HepG2 (cell line): ENCODE data around the gene LILRB2. TPM values are rescaled to one million over a fixed set of nuclear protein-coding genes. Genes with fewer than 3 reads are reported as not detected.

Experiments used
- ARNT2 ChIP-seq: sonication (generic); formaldehyde crosslinking; IDR thresholded peaks from 2 replicates; pipeline ENCODE4 v1.8.0; 2022; ENCODE audit warnings: mild to moderate bottlenecking, low read depth, missing genetic modification reagents, moderate library complexity
- ARNTL ChIP-seq: sonication (generic); formaldehyde crosslinking; IDR thresholded peaks from 2 replicates; pipeline ENCODE4 v1.4.0; 2020; ENCODE audit warnings: mild to moderate bottlenecking, missing genetic modification reagents
- ASH2L ChIP-seq: fragments of 300-600, 200-600 bp; sonication (generic); IDR thresholded peaks from 2 replicates; pipeline ENCODE4 v1.7.0; 2017; ENCODE audit warnings: low read depth, mild to moderate bottlenecking, moderate library complexity, mixed read lengths, low read length; ENCODE audit not compliant: insufficient read length
- GABPA ChIP-seq, 2 experiments: IDR thresholded peaks; 2 replicates each; pipeline ENCODE4 v1.6.1; 2011 to 2016; ENCODE audit warnings: low read depth in 2 of 2, low read length in 1 of 2, missing biosample characterization in 1 of 2, missing genetic modification characterization in 1 of 2
- JDP2 ChIP-seq: sonication (generic); formaldehyde crosslinking; IDR thresholded peaks from 2 replicates; pipeline ENCODE4 v1.8.1; 2022; ENCODE audit warnings: missing genetic modification reagents, borderline replicate concordance
- JUND ChIP-seq: sonication (generic); formaldehyde crosslinking; IDR thresholded peaks from 2 replicates; pipeline ENCODE4 v1.8.0; 2022; ENCODE audit warnings: mild to moderate bottlenecking, missing genetic modification reagents
- KLF11 ChIP-seq: IDR thresholded peaks from 2 replicates; pipeline ENCODE4 v1.6.1; 2016; ENCODE audit warnings: missing compliant biosample characterization
- KMT2A ChIP-seq: sonication (generic); formaldehyde crosslinking; IDR thresholded peaks from 2 replicates; pipeline ENCODE4 v1.4.0; 2020; ENCODE audit warnings: missing genetic modification reagents
- MATR3 ChIP-seq: sonication (generic); formaldehyde crosslinking; IDR thresholded peaks from 2 replicates; pipeline ENCODE4 v1.4.0; 2020; ENCODE audit warnings: missing genetic modification reagents
- MTF1 ChIP-seq: sonication (generic); formaldehyde crosslinking; IDR thresholded peaks from 2 replicates; pipeline ENCODE4 v1.5.0; 2020; ENCODE audit warnings: missing genetic modification reagents
- MYC ChIP-seq: sonication (generic); formaldehyde crosslinking; IDR thresholded peaks from 2 replicates; pipeline ENCODE4 v1.9.0; 2021; ENCODE audit warnings: missing genetic modification reagents, borderline replicate concordance
- NR1H2 ChIP-seq: sonication (generic); formaldehyde crosslinking; IDR thresholded peaks from 2 replicates; pipeline ENCODE4 v1.8.1; 2022; ENCODE audit warnings: low read depth, missing genetic modification reagents, borderline replicate concordance
- NR2C2 ChIP-seq: sonication (generic); formaldehyde crosslinking; IDR thresholded peaks from 2 replicates; pipeline ENCODE4 v1.4.0; 2020; ENCODE audit warnings: missing genetic modification reagents, mild to moderate bottlenecking, moderate library complexity, borderline replicate concordance
- NR2F6 ChIP-seq, 2 experiments: IDR thresholded peaks; 2 replicates each; pipeline ENCODE4 v1.6.1; 2016; ENCODE audit warnings: antibody characterized with exemption in 1 of 2, mild to moderate bottlenecking in 1 of 2
- PAWR ChIP-seq: sonication (generic); formaldehyde crosslinking; IDR thresholded peaks from 2 replicates; pipeline ENCODE4 v1.4.0; 2020; ENCODE audit warnings: missing genetic modification reagents, mild to moderate bottlenecking, borderline replicate concordance
- PPARG ChIP-seq: conservative IDR thresholded peaks from 2 replicates; pipeline ENCODE4 v1.6.1; 2016; ENCODE audit warnings: missing biosample characterization, missing genetic modification reagents
- SP1 ChIP-seq, 2 experiments: fragments of 450-650 bp in 1 of 2; sonication (generic) in 1 of 2; formaldehyde crosslinking in 1 of 2; IDR thresholded peaks; 2 replicates each; pipeline versions ENCODE4 v1.4.0 to v1.6.1; 2016 to 2020; ENCODE audit warnings: missing genetic modification reagents in 1 of 2
- TARDBP ChIP-seq: sonication (generic); formaldehyde crosslinking; IDR thresholded peaks from 2 replicates; pipeline ENCODE4 v1.8.0; 2022; ENCODE audit warnings: mild to moderate bottlenecking, missing genetic modification reagents
- ZFP36 ChIP-seq: fragments of 150-350 bp; IDR thresholded peaks from 2 replicates; pipeline ENCODE4 v1.6.1; 2018; ENCODE audit warnings: borderline replicate concordance, low read length, low read depth; ENCODE audit not compliant: partially characterized antibody
- ZNF225 ChIP-seq: sonication (generic); formaldehyde crosslinking; IDR thresholded peaks from 2 replicates; pipeline ENCODE4 v1.4.0; 2020; ENCODE audit warnings: mild to moderate bottlenecking, missing genetic modification reagents
- ZNF33A ChIP-seq: sonication (generic); formaldehyde crosslinking; IDR thresholded peaks from 2 replicates; pipeline ENCODE4 v1.5.1; 2020; ENCODE audit warnings: missing genetic modification reagents, mild to moderate bottlenecking, moderate library complexity, borderline replicate concordance
- ZNF430 ChIP-seq: sonication (generic); formaldehyde crosslinking; IDR thresholded peaks from 2 replicates; pipeline ENCODE4 v1.9.0; 2021; ENCODE audit warnings: mild to moderate bottlenecking, missing genetic modification reagents
- ZNF737 ChIP-seq: sonication (generic); formaldehyde crosslinking; IDR thresholded peaks from 2 replicates; pipeline ENCODE4 v1.5.0; 2020; ENCODE audit warnings: missing genetic modification reagents, mild to moderate bottlenecking, borderline replicate concordance
- ZNF800 ChIP-seq: sonication (generic); formaldehyde crosslinking; IDR thresholded peaks from 2 replicates; pipeline ENCODE4 v1.4.0; 2020; ENCODE audit warnings: missing genetic modification reagents
- ZNF83 ChIP-seq: sonication (generic); formaldehyde crosslinking; IDR thresholded peaks from 2 replicates; pipeline ENCODE4 v1.4.0; 2020; ENCODE audit warnings: missing genetic modification reagents, mild to moderate bottlenecking, borderline replicate concordance
- polyA plus RNA-seq, 8 experiments: library from polyadenylated mRNA; depleted of rRNA in 3 of 8; stranded (reverse) in 7 of 8; unstranded in 1 of 8; fragments of >200 nt; fragmentation: Illumina TruSeq in 4 of 8; extraction: Trizol in 4 of 8; gene quantifications; 2 replicates each; pipeline versions ENCODE4 v1.2.1 to v1.2.3, GENCODE V29; 2011 to 2016; ENCODE audit warnings: low read depth in 4 of 8, missing spikeins in 1 of 8, mixed read lengths in 1 of 8; ENCODE audit not compliant: insufficient read depth in 1 of 8
- total RNA-seq, 5 experiments: library from RNA; depleted of rRNA; stranded (reverse); fragments of >200 nt; fragmentation: Illumina TruSeq; extraction: Trizol; gene quantifications; 2 replicates each; pipeline ENCODE4 v1.2.3, GENCODE V29; 2016; ENCODE audit warnings: low read depth in 1 of 5
- TF ChIP-seq, protein P1 (sequence below): sonication (generic); formaldehyde crosslinking; IDR thresholded peaks from 2 replicates; pipeline ENCODE4 v1.5.0; 2020; ENCODE audit warnings: mild to moderate bottlenecking, missing genetic modification reagents

The LILRB2 gene
- total and polyA plus RNA-seq, 2 of the 13 experiments (the other 11 are each of a cell fraction or from before 2014, with no cell fraction given) = not detected

DNA sequence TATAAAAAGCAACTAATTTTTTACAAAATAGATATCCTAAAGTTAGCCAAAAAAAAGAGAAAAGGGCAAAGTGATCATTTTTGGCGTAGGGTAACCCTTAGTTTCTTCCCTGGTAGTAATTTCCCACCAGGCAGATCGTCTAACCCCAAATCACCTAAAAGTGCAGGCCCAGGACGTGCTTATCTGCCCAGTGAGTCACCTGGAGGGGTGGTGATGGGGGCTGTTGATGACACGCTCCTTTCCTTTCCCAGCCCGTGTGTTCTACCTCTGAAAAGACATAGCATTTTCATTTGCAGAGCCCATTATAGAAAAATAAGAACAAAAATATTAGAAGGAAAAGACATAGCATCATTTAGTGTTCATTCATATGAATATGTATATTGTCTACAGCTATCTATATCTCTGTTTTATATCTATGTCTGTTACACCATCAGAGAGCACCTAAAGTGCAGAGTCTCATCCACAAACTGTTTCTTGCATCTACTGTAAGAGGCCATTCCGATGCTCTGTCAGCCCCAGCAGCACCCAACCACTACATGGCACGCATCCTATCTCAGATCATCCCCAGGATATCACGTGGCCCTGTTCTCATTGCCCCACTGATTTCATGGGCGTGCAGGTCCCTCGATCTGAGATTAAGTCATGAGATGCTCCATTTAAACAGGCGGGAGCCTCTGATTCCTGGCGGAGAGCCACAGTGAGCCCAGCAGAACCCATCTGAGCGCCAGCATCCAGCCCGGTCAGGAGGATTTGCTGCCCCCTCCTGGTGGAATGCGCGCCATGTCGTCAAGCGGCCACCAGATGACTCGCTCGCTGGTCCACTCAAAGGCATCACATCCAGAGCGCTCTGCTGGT lies 49.6 kb downstream of the LILRB2 start (continued):
- TF ChIP-seq MYC (CRISPR knock-in tag) = peak; percentile 31; the same call in 1 of the 2 replicates
- no peak for TF ChIP-seq ARNTL (CRISPR knock-in tag)
- 0 out of 2 replicates have a peak, but pooled peaks have one; percentile 22 for TF ChIP-seq KMT2A (CRISPR knock-in tag)
- TF ChIP-seq, protein P1, sequence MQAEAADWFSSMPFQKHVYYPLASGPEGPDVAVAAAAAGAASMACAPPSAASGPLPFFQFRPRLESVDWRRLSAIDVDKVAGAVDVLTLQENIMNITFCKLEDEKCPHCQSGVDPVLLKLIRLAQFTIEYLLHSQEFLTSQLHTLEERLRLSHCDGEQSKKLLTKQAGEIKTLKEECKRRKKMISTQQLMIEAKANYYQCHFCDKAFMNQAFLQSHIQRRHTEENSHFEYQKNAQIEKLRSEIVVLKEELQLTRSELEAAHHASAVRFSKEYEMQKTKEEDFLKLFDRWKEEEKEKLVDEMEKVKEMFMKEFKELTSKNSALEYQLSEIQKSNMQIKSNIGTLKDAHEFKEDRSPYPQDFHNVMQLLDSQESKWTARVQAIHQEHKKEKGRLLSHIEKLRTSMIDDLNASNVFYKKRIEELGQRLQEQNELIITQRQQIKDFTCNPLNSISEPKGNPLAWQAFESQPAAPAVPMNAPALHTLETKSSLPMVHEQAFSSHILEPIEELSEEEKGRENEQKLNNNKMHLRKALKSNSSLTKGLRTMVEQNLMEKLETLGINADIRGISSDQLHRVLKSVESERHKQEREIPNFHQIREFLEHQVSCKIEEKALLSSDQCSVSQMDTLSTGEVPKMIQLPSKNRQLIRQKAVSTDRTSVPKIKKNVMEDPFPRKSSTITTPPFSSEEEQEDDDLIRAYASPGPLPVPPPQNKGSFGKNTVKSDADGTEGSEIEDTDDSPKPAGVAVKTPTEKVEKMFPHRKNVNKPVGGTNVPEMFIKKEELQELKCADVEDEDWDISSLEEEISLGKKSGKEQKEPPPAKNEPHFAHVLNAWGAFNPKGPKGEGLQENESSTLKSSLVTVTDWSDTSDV = no peak
- no peak for TF ChIP-seq MATR3
- no peak for TF ChIP-seq ARNT2 (CRISPR knock-in tag)
- TF ChIP-seq ZFP36 = no peak
- TF ChIP-seq NR2C2 (CRISPR knock-in tag) = no peak
- no peak for TF ChIP-seq SP1 (IDR thresholded peaks at IDR 0.05)
- TF ChIP-seq SP1 (CRISPR knock-in tag; IDR thresholded peaks at IDR 0.05) = no peak
- TF ChIP-seq ZNF430 (CRISPR knock-in tag) = 0 out of 2 replicates have a peak, but pooled peaks have one; percentile 29
- TF ChIP-seq NR1H2 (CRISPR knock-in tag) = no peak
- TF ChIP-seq ZNF800 (CRISPR knock-in tag) = no peak
- no peak for TF ChIP-seq PPARG (CRISPR knock-in tag)
- TF ChIP-seq ZNF33A (CRISPR knock-in tag) = no peak
- TF ChIP-seq JDP2 (CRISPR knock-in tag) = no peak
- no peak for TF ChIP-seq MTF1 (CRISPR knock-in tag)
- TF ChIP-seq ZNF225 (CRISPR knock-in tag) = no peak
- TF ChIP-seq ZNF83 = no peak
- no peak for TF ChIP-seq GABPA (IDR thresholded peaks at IDR 0.05; ENCODE audit: low read depth, low read length)
- TF ChIP-seq GABPA (CRISPR knock-in tag; IDR thresholded peaks at IDR 0.05; ENCODE audit: low read depth) = no peak
- TF ChIP-seq ZNF737 (CRISPR knock-in tag) = no peak
- peak; percentile 4 for TF ChIP-seq ASH2L
- no peak for TF ChIP-seq JUND
- TF ChIP-seq PAWR (CRISPR knock-in tag) = no peak
- no peak for TF ChIP-seq TARDBP (CRISPR knock-in tag)
- TF ChIP-seq KLF11 (CRISPR knock-in tag) = no peak
- no peak for TF ChIP-seq NR2F6 (IDR thresholded peaks at IDR 0.05)
- 0 out of 2 replicates have a peak, but pooled peaks have one; percentile 17 for TF ChIP-seq NR2F6 (CRISPR knock-in tag; IDR thresholded peaks at IDR 0.05)
